Mucosa of descending colon (tissue), 3 donors: ENCODE results near the gene SLC22A5. TPM values are rescaled to one million over a fixed set of nuclear protein-coding genes. Genes with fewer than 3 reads are reported as not detected.

Experiments
- ATAC-seq: fragments of 200-7000 bp; cut with Tn5 transposase; one replicate; pipeline ENCODE4 v1.9.1; 2020; ENCODE audit warnings: mild to moderate bottlenecking, moderate library complexity
- DNase-seq, 3 donors: peaks; one replicate each; pipeline ENCODE4 v3.0.0-alpha.2; 2020
- H3K36me3 ChIP-seq: fragments of 200-600 bp; one replicate; pipeline ENCODE4 v1.8.0; 2021; ENCODE audit warnings: low read depth, mild to moderate bottlenecking
- H3K4me1 ChIP-seq: fragments of 200-600 bp; one replicate; pipeline ENCODE4 v1.8.0; 2021; ENCODE audit warnings: low read depth, mild to moderate bottlenecking
- H3K4me3 ChIP-seq: fragments of 200-600 bp; one replicate; pipeline ENCODE4 v1.8.0; 2021; ENCODE audit warnings: mild to moderate bottlenecking
- H3K9me3 ChIP-seq: fragments of 200-600 bp; one replicate; pipeline ENCODE4 v1.8.0; 2021; ENCODE audit warnings: mild to moderate bottlenecking
- CTCF ChIP-seq: fragments of 200-600 bp; IDR thresholded peaks from one replicate; pipeline ENCODE4 v1.8.0; 2022; ENCODE audit warnings: antibody characterized with exemption, mild to moderate bottlenecking
- intact Hi-C, 2 donors: fragments of 100-400 bp; cut with DNase I in 1 of 2; cut with micrococcal nuclease in 1 of 2; formaldehyde crosslinking; loops; one replicate each; pipeline versions ENCODE4 v1.11.0 to v1.11.1; 2022; cut with DNase I, micrococcal nuclease
- total RNA-seq, 3 donors: library from RNA; stranded (reverse); fragmentation: NEBNext Ultra II Directional in 2 of 3; extraction: Animal tissue kit (Norgen Biotek cat#: 25700) in 2 of 3; gene quantifications; one replicate each; pipeline versions ENCODE4 v1.2.1 to v1.2.4, GENCODE V29; 2021 to 2023
- donor health status: DM: no; HTN: no; CAD: no; lungs with moderate emphysema.
- donor health status: DM: no; HTN: no; CAD: no.
- donor health status: DM: no; HTN: yes; CAD: no.

Gene SLC22A5
- total RNA-seq, 3 donors from 2014 or later, result 27.9 to 95.4 (median 29.4) TPM

- no peak overlapping the region for H3K4me3 ChIP-seq
- intact Hi-C loops, result no loop called here
- no peak for TF ChIP-seq CTCF
- H3K9me3 ChIP-seq, result no peaks in the 10 kb centered on the region
- no peak for ATAC-seq
- no peaks in the 10 kb centered on the region for H3K4me1 ChIP-seq
- no peak for DNase-seq
- no peaks in the 10 kb centered on the region for H3K36me3 ChIP-seq
Observed at GRCh38 chr5:132342291-132343180, 27.0 kb upstream of the SLC22A5 start.

GRCh38 chr5:132344775-132345514 lies 24.6 kb upstream of the SLC22A5 start:
- DNase-seq, result no peak
- no peak for ATAC-seq
- no peaks in the 10 kb centered on the region for H3K9me3 ChIP-seq
- intact Hi-C loops, result no loop called here
- no peak overlapping the region for H3K4me3 ChIP-seq
- no peak for TF ChIP-seq CTCF
- H3K4me1 ChIP-seq, result no peaks in the 10 kb centered on the region
- H3K36me3 ChIP-seq, result no peaks in the 10 kb centered on the region

- Histone ChIP-seq H3K4me3 (no peak overlapping the region), H3K4me1 (peaks cover 25% of the 10 kb centered on the region), H3K9me3 (no peaks in the 10 kb centered on the region), H3K36me3 (no peaks in the 10 kb centered on the region)
- intact Hi-C loops, result no loop called here
- no peak for DNase-seq
- TF ChIP-seq CTCF, result no peak
- ATAC-seq, result no peak
Observed at GRCh38 chr5:132353486-132353995, 16.0 kb upstream of the SLC22A5 start.

- TF ChIP-seq CTCF, result no peak
- ATAC-seq (peak; percentile 62), DNase-seq (peak in 1 of 3 donors; percentile 66)
- peaks cover 33% of the 10 kb centered on the region for H3K4me1 ChIP-seq
- H3K9me3 ChIP-seq, result no peaks in the 10 kb centered on the region
- no peaks in the 10 kb centered on the region for H3K36me3 ChIP-seq
- H3K4me3 ChIP-seq, result no peak overlapping the region
- intact Hi-C loops, result no loop called here
Observed at GRCh38 chr5:132354381-132355139, 14.9 kb upstream of the SLC22A5 start.

GRCh38 chr5:132355140-132355765 lies 14.3 kb upstream of the SLC22A5 start:
- ATAC-seq (no peak), DNase-seq (peak in 1 of 3 donors; percentile 42)
- no peaks in the 10 kb centered on the region for H3K9me3 ChIP-seq
- intact Hi-C loops, result no loop called here
- H3K4me1 ChIP-seq, result peaks cover 36% of the 10 kb centered on the region
- H3K36me3 ChIP-seq, result no peaks in the 10 kb centered on the region
- no peak overlapping the region for H3K4me3 ChIP-seq
- no peak for TF ChIP-seq CTCF
